Measurements from ENCODE around the gene PUDP.

PUDP gene

GRCh38 chrX:7163146-7163677, 15.3 kb upstream of the PUDP start:
- Mint-ChIP-seq H3K36me3 (ENCODE audit: insufficient read depth) (no peaks in the 10 kb centered on the region), H3K4me1 (no peaks in the 10 kb centered on the region), H3K27ac (ENCODE audit: low read depth) (no peak overlapping the region), H3K4me3 (no peak overlapping the region), H3K9me3 (no peaks in the 10 kb centered on the region), H3K27me3 (no peaks in the 10 kb centered on the region)
- ATAC-seq (replicated peaks; ENCODE audit: extremely low read depth, poor library complexity, severe bottlenecking) (no peak), DNase-seq (ENCODE audit: low spot score in 2 of 2) (no peak)

- ATAC-seq (replicated peaks; ENCODE audit: extremely low read depth, poor library complexity, severe bottlenecking) (no peak), DNase-seq (ENCODE audit: low spot score in 2 of 2) (no peak)
- Mint-ChIP-seq H3K9me3 (no peaks in the 10 kb centered on the region), H3K4me1 (no peaks in the 10 kb centered on the region), H3K27me3 (no peaks in the 10 kb centered on the region), H3K36me3 (ENCODE audit: insufficient read depth) (no peaks in the 10 kb centered on the region), H3K4me3 (no peak overlapping the region), H3K27ac (ENCODE audit: low read depth) (no peak overlapping the region)
These were observed 11.4 kb upstream of the PUDP start for GRCh38 chrX:7159149-7159861.

GRCh38 chrX:7158468-7158990, 10.6 kb upstream of the PUDP start:
- Mint-ChIP-seq H3K27ac (ENCODE audit: low read depth) (no peak overlapping the region), H3K9me3 (no peaks in the 10 kb centered on the region), H3K27me3 (no peaks in the 10 kb centered on the region), H3K4me3 (no peak overlapping the region), H3K36me3 (ENCODE audit: insufficient read depth) (no peaks in the 10 kb centered on the region), H3K4me1 (no peaks in the 10 kb centered on the region)
- DNase-seq (ENCODE audit: low spot score in 2 of 2) (no peak), ATAC-seq (replicated peaks; ENCODE audit: extremely low read depth, poor library complexity, severe bottlenecking) (no peak)

GRCh38 chrX:7156879-7157278, 8.9 kb upstream of the PUDP start:
- Mint-ChIP-seq H3K27me3 (no peaks in the 10 kb centered on the region), H3K36me3 (ENCODE audit: insufficient read depth) (no peaks in the 10 kb centered on the region), H3K4me3 (no peak overlapping the region), H3K27ac (ENCODE audit: low read depth) (no peak overlapping the region), H3K4me1 (no peaks in the 10 kb centered on the region), H3K9me3 (no peaks in the 10 kb centered on the region)
- ATAC-seq (replicated peaks; ENCODE audit: extremely low read depth, poor library complexity, severe bottlenecking), result no peak
- DNase-seq (ENCODE audit: low spot score in 2 of 2), result no peak

- Mint-ChIP-seq H3K4me3 (no peak overlapping the region), H3K27me3 (no peaks in the 10 kb centered on the region)
- no peak for ATAC-seq (replicated peaks; ENCODE audit: extremely low read depth, poor library complexity, severe bottlenecking)
These were observed 7.2 kb upstream of the PUDP start for GRCh38 chrX:7155163-7155562.

GRCh38 chrX:7154041-7154597, 6.2 kb upstream of the PUDP start:
- Mint-ChIP-seq H3K27ac (ENCODE audit: low read depth) (no peak overlapping the region), H3K4me3 (no peak overlapping the region), H3K4me1 (no peaks in the 10 kb centered on the region), H3K36me3 (ENCODE audit: insufficient read depth) (no peaks in the 10 kb centered on the region), H3K9me3 (no peaks in the 10 kb centered on the region), H3K27me3 (no peaks in the 10 kb centered on the region)
- ATAC-seq (replicated peaks; ENCODE audit: extremely low read depth, poor library complexity, severe bottlenecking), result no peak
- no peak for DNase-seq (ENCODE audit: low spot score in 2 of 2)

More at GRCh38 chrX:7155163-7155562, 7.2 kb upstream of the PUDP start:
- H3K9me3 Mint-ChIP-seq, result no peaks in the 10 kb centered on the region
- DNase-seq (ENCODE audit: low spot score in 2 of 2), result no peak
- no peaks in the 10 kb centered on the region for H3K36me3 Mint-ChIP-seq (ENCODE audit: insufficient read depth)
- no peak overlapping the region for H3K27ac Mint-ChIP-seq (ENCODE audit: low read depth)
- no peaks in the 10 kb centered on the region for H3K4me1 Mint-ChIP-seq

GRCh38 chrX:7153231-7153630, 5.3 kb upstream of the PUDP start:
- peaks cover 7% of the 10 kb centered on the region for H3K36me3 Mint-ChIP-seq (ENCODE audit: insufficient read depth)
- no peaks in the 10 kb centered on the region for H3K27me3 Mint-ChIP-seq
- peaks cover 4% of the 10 kb centered on the region for H3K4me1 Mint-ChIP-seq
- no peak for ATAC-seq (replicated peaks; ENCODE audit: extremely low read depth, poor library complexity, severe bottlenecking)
- H3K27ac Mint-ChIP-seq (ENCODE audit: low read depth), result no peak overlapping the region
- no peak overlapping the region for H3K4me3 Mint-ChIP-seq
- no peaks in the 10 kb centered on the region for H3K9me3 Mint-ChIP-seq
- DNase-seq (ENCODE audit: low spot score in 2 of 2), result no peak

- H3K36me3 Mint-ChIP-seq (ENCODE audit: insufficient read depth), result peaks cover 21% of the 10 kb centered on the region
- H3K9me3 Mint-ChIP-seq, result no peaks in the 10 kb centered on the region
- DNase-seq (ENCODE audit: low spot score in 2 of 2) (no peak), ATAC-seq (replicated peaks; ENCODE audit: extremely low read depth, poor library complexity, severe bottlenecking) (no peak)
- H3K27ac Mint-ChIP-seq (ENCODE audit: low read depth), result no peak overlapping the region
- no peaks in the 10 kb centered on the region for H3K27me3 Mint-ChIP-seq
- no peak overlapping the region for H3K4me3 Mint-ChIP-seq
- H3K4me1 Mint-ChIP-seq, result peaks cover 11% of the 10 kb centered on the region
These were observed 1.5 kb upstream of the PUDP start for GRCh38 chrX:7149411-7149810.

- ATAC-seq (replicated peaks; ENCODE audit: extremely low read depth, poor library complexity, severe bottlenecking) (peak; percentile 33), DNase-seq (ENCODE audit: low spot score in 2 of 2) (peak in 1 of 2 donors; percentile 13)
- Mint-ChIP-seq H3K4me3 (peak within 1 kb of the TSS; percentile 81), H3K36me3 (ENCODE audit: insufficient read depth) (peaks cover 21% of the 10 kb centered on the region), H3K27ac (ENCODE audit: low read depth) (peak within 1 kb of the TSS; percentile 83), H3K4me1 (peaks cover 11% of the 10 kb centered on the region), H3K9me3 (no peaks in the 10 kb centered on the region), H3K27me3 (no peaks in the 10 kb centered on the region)
These were observed 458 bp downstream of the PUDP start, which contains the start of gene STS for GRCh38 chrX:7147413-7147977. TSS of gene STS (plus strand) at chrX:7147712. CDS start at chrX:7253200, 105,488 bp downstream.

- no peaks in the 10 kb centered on the region for H3K27me3 Mint-ChIP-seq
- H3K4me3 Mint-ChIP-seq, result peak overlapping the region; percentile 81
- H3K9me3 Mint-ChIP-seq, result no peaks in the 10 kb centered on the region
- DNase-seq (ENCODE audit: low spot score in 2 of 2) (no peak), ATAC-seq (replicated peaks; ENCODE audit: extremely low read depth, poor library complexity, severe bottlenecking) (no peak)
- peaks cover 11% of the 10 kb centered on the region for H3K4me1 Mint-ChIP-seq
- H3K27ac Mint-ChIP-seq (ENCODE audit: low read depth), result peak overlapping the region; percentile 53
- H3K36me3 Mint-ChIP-seq (ENCODE audit: insufficient read depth), result peaks cover 21% of the 10 kb centered on the region
These were observed 1.1 kb downstream of the PUDP start for GRCh38 chrX:7146703-7147412.

GRCh38 chrX:7146020-7146702, 1.8 kb downstream of the PUDP start:
- no peaks in the 10 kb centered on the region for H3K9me3 Mint-ChIP-seq
- ATAC-seq (replicated peaks; ENCODE audit: extremely low read depth, poor library complexity, severe bottlenecking) (no peak), DNase-seq (ENCODE audit: low spot score in 2 of 2) (no peak)
- H3K36me3 Mint-ChIP-seq (ENCODE audit: insufficient read depth), result peaks cover 21% of the 10 kb centered on the region
- no peaks in the 10 kb centered on the region for H3K27me3 Mint-ChIP-seq
- H3K4me1 Mint-ChIP-seq, result peaks cover 11% of the 10 kb centered on the region
- no peak overlapping the region for H3K4me3 Mint-ChIP-seq
- H3K27ac Mint-ChIP-seq (ENCODE audit: low read depth), result no peak overlapping the region

GRCh38 chrX:7145454-7145853, 2.5 kb downstream of the PUDP start:
- Mint-ChIP-seq H3K4me1 (peaks cover 11% of the 10 kb centered on the region), H3K27ac (ENCODE audit: low read depth) (no peak overlapping the region), H3K4me3 (no peak overlapping the region), H3K27me3 (no peaks in the 10 kb centered on the region), H3K9me3 (no peaks in the 10 kb centered on the region), H3K36me3 (ENCODE audit: insufficient read depth) (peaks cover 21% of the 10 kb centered on the region)
- no peak for ATAC-seq (replicated peaks; ENCODE audit: extremely low read depth, poor library complexity, severe bottlenecking)
- DNase-seq (ENCODE audit: low spot score in 2 of 2), result no peak

All from central memory CD8-positive, alpha-beta T cell (primary cell).